Femur (tissue), 1 donor: ENCODE measurements around the gene COPS7A.

Experiments
- DNase-seq: peaks from one replicate; pipeline ENCODE4 v3.0.0-alpha.2; 2017

COPS7A gene, protein sequence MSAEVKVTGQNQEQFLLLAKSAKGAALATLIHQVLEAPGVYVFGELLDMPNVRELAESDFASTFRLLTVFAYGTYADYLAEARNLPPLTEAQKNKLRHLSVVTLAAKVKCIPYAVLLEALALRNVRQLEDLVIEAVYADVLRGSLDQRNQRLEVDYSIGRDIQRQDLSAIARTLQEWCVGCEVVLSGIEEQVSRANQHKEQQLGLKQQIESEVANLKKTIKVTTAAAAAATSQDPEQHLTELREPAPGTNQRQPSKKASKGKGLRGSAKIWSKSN

DNA sequence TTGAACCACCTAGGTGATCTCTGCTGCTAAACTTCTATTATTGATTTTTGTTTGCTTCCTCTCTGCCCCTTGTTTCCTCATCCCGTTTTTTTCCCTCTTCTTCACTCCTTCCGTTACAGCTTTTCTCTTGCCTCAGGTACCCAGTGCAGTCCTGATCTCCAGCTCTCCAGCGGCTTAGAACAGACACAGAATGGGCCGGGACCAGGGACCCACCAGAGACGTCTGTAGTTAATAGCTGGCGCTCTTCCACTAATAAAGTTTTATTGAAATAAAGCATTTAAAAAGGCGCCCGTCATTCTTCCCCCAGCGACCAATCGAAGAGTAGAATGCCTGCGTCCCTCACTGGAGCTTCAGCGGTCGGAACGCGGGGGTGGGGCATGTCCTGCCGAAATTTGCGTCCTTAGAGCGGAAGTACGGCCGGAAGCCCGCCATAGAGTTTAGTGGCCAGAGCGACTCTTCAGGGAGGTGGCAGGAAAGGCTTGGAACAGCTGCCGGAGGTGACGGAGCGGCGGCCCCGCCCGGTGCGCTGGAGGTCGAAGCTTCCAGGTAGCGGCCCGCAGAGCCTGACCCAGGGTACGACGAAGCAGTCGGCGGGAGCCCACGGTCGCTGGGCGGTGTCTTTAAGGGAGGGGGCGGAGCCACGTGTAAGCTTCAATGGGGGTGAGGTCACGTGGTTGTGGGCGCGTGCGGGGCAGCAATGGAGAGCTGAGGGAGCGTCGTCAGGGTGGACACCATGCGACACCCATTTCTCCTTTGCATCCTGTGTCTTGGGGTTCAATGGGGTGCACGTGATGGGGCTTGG is at the start of gene COPS7A:
Gene COPS7A, plus strand, starts transcription at position 440 of the 802 bp plus-strand sequence. CDS start 611 bp downstream, outside the sequence.
- peak; percentile 99 for DNase-seq

GRCh38 chr12:6676962-6677361 is 46.9 kb upstream of the COPS7A start:
- DNase-seq: no peak

GRCh38 chr12:6684609-6685008 is 39.2 kb upstream of the COPS7A start:
- no peak for DNase-seq

DNA sequence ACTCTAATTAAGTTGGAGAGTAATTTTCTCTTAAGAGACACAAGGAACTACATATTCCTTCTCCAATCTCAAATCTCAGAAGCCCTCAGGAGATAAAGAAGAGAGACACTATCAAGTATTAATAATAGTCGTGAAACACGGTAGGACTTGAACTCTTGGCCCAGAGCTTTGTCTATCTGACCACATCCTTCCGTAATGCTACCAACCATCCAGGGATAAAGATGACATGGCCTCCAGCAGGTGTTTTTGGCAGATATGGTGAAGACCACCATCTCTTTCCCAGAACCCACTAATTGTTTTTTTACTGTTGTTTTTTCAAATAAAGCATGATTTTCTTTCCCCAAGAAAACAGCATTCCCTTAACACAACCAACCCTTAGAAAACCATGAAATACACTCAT is 38.0 kb upstream of the COPS7A start:
- no peak for DNase-seq

GRCh38 chr12:6688543-6688998 is 35.3 kb upstream of the COPS7A start:
- no peak for DNase-seq

DNA sequence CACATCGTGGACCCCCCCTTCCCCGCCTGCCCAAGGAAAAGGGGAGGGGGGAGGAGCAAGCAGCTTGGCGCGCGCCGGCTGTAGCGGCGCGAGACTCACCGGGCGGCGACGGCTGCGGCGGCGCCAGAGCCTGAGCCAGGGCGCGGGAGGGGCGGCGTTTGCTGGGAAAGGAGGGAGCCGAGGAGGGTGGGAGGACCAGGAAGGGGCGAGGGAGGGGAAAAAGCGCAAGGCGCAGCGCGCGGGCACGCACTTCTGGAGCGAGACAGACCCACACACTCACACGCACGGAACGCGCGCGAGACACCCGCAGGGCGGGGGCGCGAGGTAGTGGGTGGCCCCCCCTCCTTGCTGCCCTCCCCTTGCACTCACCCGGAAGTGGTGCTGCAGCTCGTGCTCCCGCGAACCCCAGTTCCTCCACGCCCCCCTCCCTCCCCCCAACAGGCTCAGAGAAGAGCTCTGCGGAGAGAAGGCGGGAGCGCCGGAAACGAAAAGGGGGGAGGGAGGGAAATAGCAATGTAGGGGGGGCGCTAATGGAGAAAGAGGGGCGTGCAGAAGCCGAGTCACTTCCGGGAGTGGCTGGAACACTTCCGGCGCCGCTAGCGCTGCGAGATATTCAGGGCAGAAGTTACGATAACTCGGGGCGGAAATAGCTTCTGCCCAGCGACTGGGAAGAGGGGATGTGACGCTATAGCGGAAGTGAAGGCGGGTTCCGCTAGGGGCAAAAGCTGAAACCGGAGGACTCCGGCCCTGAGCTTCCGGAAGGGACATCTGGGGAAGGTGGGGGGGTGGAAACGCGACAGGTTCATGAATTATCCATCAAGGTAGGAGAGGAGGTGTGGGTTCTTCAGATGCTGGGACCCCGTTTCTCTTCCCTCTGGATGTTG is 34.6 kb upstream of the COPS7A start, which contains the start of gene ZNF384:
Gene ZNF384, minus strand, starts transcription at position 377 of the 884 bp plus-strand sequence. CDS start 9,855 bp downstream, outside the sequence.
- DNase-seq: peak; percentile 99

DNA sequence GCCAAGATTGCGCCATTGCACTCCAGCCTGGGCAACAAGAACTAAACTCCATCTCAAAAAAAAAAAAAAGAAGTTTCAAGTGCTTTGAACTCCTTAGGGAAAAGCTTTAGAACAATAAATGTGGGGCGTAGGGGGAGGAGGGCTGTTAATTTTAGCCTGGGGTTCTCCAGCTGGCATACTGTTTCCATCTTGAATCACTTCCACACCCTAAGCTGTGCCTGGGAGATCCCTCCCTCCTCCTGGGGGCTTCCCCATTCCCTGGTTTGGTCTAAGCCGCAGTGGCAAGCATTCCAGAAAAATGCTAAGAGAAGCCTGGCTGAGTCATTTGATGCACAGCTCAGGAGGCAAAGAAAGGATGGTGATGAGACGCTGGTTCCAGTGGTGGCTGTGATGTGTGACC is 32.4 kb upstream of the COPS7A start:
- no peak for DNase-seq

DNA sequence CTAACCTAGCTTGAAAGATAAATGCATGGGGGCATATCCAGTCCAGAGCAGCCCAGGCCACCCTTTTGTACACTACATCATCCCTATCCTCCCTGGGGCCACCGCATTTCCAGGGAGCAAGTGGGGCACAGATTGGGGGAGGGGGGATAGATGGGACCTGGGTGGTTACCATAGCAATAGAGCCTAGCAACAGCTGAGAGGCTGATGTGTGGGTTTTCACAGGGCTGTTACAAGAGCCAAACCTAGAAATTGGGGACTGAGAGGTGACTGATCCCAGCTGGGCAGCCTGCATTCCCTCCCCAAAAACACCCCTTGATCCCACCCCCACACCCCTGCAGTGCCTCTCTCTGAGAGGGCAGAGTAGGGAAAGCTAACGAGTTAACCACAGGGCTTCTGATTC is 31.0 kb upstream of the COPS7A start:
- no peak for DNase-seq

- DNase-seq: no peak
These were observed 30.0 kb upstream of the COPS7A start for GRCh38 chr12:6693832-6694355.

- no peak for DNase-seq
These were observed 29.1 kb upstream of the COPS7A start for GRCh38 chr12:6694701-6695100.

DNA sequence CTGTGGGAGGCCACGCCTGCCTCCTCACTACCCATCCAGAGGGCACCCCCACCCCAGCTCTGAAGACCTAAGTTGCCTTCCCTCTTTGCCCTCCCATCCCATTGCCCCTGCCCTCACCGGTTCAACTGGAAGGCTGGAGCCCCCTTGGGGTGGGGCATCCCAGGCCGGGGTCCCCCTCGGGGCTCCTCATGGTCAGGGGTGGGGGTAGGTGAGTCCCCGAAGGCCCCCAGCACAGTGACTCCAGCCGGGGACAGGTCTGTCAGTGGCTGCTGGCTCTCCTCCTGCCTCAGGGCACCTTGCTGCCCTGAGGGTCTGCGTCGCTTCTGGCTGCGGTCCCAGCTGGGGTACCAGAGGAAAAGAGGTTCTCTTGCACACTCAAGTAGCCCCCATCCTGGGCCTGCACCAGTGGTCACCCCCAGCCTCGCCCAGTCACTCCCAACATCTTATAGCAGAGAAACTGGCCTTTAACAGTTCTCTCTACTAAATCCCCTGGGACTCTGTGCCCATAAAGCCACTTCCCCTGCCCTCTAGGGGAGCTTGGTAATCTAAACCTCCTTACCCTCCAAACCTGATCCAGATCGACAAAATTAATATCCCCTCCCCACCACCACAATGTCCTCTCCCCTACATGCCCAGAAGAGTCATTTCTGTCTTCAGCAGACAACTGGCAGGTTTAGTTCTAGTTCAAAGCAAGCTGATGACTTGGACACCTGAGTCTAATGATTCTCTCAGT is 28.4 kb upstream of the COPS7A start:
- no peak for DNase-seq

DNA sequence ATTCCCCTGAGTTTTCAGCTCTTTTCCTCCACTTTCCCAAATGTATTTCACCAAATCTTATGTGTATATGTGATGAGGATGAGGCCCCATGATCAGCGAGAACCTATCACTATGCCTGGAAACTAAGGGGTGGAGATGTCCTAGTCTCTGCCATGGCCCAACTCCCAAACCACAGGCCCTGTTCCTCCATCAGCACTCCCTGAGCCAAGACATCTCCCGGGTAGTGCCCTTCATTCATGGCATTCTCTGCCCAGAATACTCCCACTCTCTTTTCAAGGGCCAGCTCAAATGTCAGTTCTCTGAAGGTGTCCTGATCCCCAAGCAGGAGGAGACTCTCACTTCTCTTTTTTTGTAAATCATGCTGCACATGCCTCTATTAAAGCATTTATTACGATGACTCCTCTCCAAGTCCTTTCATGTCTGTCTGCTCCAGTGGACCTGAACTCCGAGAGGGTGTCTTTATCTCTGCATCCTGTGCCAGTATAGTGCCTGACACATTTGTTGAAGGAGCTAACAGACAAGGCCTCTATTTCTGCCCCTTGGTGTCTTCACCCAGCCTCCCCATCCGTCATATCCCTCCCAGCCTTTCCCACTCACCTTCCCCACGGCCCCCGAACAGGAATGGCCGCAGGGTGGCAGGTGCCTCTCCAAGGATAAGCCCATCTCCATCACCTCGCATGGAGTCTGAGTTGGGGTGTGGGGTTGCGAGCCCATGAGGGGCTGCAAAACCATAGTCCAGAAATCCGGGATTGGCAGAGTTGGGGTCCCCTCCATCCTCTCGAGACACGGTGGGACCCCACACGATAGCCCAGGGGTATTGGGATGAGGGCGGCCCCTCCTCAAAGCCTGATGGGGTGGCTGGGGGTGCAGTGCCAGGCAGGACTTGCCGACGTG is 26.9 kb upstream of the COPS7A start:
- no peak for DNase-seq

GRCh38 chr12:6697584-6698351 is 26.1 kb upstream of the COPS7A start:
- DNase-seq: no peak

- DNase-seq: no peak
These were observed 25.3 kb upstream of the COPS7A start for GRCh38 chr12:6698352-6699046.

DNA sequence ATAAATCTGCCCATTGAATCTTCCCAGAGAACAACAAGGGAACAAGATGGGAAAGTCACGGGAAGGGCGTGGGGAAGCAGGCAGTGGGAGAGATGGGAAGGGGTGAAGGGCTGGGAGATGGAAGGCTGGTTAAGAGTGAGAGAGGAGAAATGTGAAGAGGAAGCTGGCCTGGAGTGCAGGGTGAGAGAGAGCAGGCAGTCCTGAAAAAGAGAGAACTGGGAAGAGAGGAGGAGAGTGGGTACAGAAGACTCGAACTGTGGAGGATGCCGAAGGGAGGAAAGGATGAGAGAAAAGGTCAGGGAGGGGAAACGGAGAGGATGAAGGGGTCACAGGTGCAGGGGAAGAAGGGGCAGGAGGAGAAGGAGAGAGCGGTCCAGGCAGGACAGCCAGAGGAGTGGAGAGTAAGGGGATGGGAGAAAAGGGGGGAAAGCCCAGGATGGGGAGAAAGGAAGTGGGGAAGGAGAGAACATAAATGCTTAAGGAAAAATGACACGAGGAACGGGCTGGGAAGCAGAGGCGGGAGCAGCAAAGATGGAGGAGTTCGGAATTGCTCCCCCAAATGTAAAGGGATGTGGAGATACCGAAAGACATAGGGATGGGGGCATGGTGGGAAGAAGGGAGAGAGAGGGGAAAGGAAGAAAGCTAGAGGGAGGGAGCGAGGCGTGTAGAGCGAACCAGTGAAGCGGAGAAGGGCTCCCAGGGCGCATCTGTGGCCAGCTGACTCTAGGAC is 24.4 kb upstream of the COPS7A start:
- no peak for DNase-seq

DNA sequence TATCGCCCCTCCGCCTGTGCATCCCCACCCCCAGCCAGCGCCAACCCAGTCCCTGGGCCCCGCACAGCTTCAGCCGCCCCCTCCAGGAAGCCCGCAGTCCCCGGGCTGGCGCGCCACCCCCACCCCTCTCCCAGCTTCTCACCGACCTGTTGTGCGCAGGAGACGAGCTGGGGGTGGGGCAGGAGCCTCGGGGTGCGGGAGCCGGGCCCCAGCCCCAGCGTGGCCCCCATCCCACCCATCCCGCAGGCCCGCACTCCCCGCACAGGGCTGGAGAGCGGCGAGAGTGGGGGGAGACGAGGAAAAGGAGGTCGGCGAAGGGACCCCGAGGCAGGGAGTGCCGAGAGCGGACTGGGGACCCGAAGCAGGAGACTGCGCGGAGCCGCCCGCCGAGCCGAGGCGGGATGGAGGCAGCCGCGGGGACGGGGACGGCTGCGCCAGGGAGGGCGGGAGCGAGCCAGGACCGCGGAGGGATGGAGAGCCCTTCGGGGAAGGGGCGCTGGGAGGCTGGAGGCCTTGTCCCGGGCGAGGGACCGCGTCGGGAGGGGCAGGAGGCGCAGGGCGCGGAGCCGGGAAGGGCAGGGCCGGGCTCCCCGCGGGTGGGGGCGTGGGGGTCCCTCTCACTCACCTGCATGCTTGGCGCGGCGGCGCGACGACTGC is 23.7 kb upstream of the COPS7A start:
- DNase-seq: no peak

DNA sequence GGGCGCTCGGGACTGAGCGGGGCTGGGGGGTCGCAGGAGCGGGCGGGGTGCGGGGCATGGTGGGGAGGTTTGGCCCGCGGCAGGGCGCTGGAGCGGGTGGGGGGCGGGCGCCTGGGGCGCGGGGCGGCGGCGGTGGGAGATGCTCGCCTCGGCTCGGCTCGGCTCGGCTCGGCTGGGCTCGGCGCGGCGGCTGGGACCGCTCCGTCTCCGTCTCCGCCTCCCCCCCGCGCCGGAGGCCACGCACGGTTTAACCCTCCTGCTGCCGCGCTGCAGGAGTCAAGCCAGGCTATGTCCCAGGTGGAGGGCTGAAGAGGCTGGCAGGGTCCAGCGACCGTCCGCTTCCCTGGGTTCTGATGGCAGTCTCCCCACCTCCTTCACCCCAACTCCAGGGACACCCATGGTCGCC is 23.2 kb upstream of the COPS7A start, which contains the start of gene PIANP:
Gene PIANP, minus strand, starts transcription at position 170 of the 406 bp plus-strand sequence. CDS start 2,754 bp downstream, outside the sequence.
- peak; percentile 78 for DNase-seq
